ENCODE results near the gene PTPRD.

Gene PTPRD

GRCh38 chr9:10054456-10054855 is 558.3 kb downstream of the PTPRD start:
- no peak for DNase-seq (ENCODE audit: low read depth in 2 of 2)

- DNase-seq (ENCODE audit: low read depth in 2 of 2) = no peak
Measured at GRCh38 chr9:10052916-10053315, 559.9 kb downstream of the PTPRD start.

- DNase-seq (ENCODE audit: low read depth in 2 of 2) = no peak
Measured at GRCh38 chr9:10052181-10052580, 560.6 kb downstream of the PTPRD start.

GRCh38 chr9:10050016-10050415 is 562.8 kb downstream of the PTPRD start:
- no peak for DNase-seq (ENCODE audit: low read depth in 2 of 2)

DNA sequence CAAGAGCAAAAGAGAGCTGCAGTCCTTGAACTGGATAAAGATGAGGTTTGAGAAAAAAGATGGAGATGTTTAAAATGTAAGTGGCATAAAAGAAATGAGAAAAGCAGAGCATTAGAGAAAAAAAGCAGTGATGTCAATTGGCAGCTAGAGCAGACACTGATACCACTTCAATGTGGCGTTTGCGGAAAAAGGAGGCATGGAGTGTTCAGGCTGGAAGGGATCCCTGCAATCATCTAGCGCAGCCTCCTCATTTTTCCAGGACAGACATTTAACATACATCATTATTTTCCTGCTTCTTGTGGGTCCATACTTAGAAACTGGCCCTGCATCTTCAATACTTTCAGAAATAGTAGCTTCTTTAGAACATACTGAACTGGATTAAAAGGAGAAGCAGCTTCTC is 563.8 kb downstream of the PTPRD start:
- DNase-seq (ENCODE audit: low read depth in 2 of 2) = no peak

DNA sequence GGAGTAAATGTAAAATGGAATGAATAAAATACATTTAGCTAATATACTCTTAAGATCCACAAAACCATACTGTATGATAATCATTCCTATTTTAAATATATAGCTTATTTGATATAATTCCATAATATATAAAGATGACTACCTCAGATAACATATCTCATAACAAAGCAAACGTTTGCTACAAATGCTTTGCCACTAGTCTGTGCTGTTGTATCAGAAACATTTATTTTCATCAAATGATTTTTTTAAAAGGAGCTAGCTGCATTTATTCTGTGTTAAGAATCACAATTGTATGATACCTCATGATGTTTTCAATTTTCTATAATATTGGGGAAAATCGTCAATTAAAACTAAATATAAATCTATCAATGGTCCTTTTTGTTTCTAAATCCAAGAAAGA is 567.2 kb downstream of the PTPRD start:
- DNase-seq (ENCODE audit: low read depth in 2 of 2) = no peak

- DNase-seq (ENCODE audit: low read depth in 2 of 2) = no peak
Measured at GRCh38 chr9:10041726-10042229, 571.0 kb downstream of the PTPRD start.

- DNase-seq (ENCODE audit: low read depth in 2 of 2) = no peak
Measured at GRCh38 chr9:10036095-10036494, 576.7 kb downstream of the PTPRD start.

GRCh38 chr9:10032166-10032565 is 580.6 kb downstream of the PTPRD start:
- DNase-seq (ENCODE audit: low read depth in 2 of 2) = no peak

DNA sequence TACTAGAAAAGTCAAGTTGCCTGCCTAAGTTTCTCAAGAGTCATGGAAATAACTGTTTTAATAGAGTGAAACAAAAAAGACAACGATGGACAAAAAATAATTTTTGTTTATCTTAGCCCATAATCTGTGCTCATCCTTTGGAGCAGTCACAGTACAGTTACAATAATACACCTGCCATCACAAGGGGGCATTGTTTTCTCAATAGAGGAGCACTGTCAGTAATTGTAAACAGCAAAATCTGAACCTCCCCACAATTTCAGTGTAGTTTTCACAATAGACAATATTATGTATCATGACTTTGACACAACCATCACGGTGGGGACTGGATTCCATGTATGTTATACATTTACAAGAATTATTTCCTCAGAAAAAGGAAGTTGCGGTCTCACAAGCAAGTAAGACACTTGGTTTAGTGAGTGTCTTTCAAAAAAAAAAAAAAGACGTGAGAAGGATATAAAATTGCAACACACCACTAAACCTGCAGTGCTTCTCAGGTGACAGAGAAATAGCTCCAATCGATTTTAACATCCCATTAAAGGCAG is 586.3 kb downstream of the PTPRD start:
- DNase-seq (ENCODE audit: low read depth in 2 of 2) = no peak

DNA sequence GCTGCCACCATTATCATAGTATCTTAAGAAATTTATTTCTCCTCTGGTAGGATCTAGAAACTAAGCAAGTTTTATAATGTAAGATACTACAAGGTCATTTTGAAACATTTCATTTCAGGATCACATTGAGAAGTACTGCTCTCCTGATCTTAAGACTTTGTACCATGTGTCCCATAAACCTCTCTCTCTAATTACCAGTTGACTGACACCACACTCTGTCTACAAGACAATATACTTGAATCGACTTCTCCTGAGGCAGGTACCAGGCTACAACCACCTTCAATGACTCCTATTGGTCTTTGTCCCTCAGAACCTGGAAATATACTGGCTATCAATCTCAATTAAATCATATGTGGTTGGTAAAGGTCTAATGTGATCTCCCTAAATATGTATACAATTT is 597.0 kb downstream of the PTPRD start:
- DNase-seq (ENCODE audit: low read depth in 2 of 2) = no peak

GRCh38 chr9:10014889-10015288 is 597.9 kb downstream of the PTPRD start:
- no peak for DNase-seq (ENCODE audit: low read depth in 2 of 2)

DNA sequence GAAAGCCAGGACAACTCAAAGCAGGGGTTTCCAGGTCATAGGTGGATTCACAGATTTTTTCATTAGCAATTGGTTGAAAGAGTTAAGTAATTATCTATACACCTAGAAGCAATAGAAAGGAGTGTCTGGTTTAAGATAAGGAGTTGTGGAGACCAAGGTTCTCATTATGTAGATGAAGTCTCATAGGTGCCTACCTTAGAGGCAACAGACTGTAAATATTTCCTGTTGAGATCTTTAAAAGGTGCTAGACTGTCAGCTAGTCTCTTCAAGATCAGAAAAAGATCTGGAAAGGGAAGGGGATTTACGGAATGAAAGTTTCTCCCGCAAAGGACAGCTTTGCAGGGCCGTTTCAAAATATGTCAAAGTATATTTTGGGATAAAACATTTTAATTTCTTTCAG is 603.4 kb downstream of the PTPRD start:
- no peak for DNase-seq (ENCODE audit: low read depth in 2 of 2)

DNA sequence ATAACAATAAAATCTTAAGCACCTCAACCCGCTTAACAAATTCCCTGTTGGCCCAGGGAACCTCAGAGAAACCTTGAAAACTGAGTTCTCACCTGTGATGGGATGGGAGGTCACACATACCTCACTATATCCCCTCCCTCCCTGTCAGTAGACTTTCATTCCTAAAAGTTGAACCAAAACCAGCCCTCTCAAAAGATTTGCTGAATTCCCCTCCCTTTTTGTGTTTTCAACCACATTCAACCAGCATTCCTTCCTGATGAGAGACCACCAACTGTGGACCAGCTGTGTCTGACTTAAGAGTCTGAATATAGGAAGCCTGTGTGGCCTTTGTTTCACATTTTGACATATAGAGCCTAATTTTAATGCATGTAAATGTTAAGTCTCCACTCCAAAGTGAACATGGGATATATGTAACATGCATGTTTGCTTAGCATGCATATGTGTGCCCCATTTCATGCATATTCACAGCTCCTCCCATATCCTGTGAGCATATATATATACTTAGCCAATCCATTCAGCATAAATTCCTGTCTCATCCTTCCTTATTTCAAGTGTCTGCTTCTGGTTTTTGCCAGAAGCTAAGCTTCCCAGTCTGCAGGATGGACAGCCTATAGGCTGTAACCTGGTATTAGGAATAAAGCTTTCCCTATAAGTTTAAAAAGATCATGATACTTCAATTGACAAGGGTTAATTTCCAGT is 604.6 kb downstream of the PTPRD start:
- no peak for DNase-seq (ENCODE audit: low read depth in 2 of 2)

DNA sequence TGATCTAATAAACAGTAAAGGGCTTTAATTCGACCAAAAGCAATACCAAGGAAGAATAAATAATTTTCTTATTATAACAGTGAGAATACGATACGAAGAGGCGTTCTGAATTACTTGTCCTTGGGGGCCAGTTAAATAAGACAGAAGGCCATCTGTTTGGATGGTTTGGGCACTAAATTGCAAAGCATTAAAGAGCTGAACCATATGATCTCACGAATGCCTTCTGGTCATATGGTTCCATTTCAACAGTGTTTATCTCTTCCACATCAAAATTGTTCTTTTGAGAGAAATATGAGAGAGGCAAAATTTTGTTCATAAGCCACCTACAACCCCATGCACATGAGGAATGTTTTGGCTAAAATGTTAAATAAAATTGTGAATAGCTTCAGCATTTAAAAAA is 605.4 kb downstream of the PTPRD start:
- DNase-seq (ENCODE audit: low read depth in 2 of 2) = no peak

GRCh38 chr9:10005206-10005605 is 607.6 kb downstream of the PTPRD start:
- DNase-seq (ENCODE audit: low read depth in 2 of 2) = no peak

- no peak for DNase-seq (ENCODE audit: low read depth in 2 of 2)
Measured at GRCh38 chr9:10003047-10003446, 609.8 kb downstream of the PTPRD start.

DNA sequence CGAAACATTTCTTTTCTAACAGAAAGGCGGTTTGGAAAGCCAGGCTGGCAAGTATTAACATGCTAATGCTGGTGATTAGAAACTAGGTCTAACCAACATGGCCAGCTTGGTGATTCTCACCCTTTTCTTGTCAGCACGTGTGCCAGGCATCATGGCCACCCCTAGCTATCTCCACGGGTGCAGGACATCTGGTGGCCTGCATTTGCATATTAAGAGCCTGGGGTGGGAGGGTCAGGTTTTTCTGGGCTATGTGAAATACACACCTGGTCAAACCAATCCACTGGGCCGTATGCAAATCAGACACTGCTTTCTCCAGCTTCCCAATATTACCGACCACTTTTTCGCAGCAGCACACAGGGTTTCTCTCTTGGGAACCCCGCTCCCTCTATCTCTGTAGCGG is 612.1 kb downstream of the PTPRD start:
- no peak for DNase-seq (ENCODE audit: low read depth in 2 of 2)

DNA sequence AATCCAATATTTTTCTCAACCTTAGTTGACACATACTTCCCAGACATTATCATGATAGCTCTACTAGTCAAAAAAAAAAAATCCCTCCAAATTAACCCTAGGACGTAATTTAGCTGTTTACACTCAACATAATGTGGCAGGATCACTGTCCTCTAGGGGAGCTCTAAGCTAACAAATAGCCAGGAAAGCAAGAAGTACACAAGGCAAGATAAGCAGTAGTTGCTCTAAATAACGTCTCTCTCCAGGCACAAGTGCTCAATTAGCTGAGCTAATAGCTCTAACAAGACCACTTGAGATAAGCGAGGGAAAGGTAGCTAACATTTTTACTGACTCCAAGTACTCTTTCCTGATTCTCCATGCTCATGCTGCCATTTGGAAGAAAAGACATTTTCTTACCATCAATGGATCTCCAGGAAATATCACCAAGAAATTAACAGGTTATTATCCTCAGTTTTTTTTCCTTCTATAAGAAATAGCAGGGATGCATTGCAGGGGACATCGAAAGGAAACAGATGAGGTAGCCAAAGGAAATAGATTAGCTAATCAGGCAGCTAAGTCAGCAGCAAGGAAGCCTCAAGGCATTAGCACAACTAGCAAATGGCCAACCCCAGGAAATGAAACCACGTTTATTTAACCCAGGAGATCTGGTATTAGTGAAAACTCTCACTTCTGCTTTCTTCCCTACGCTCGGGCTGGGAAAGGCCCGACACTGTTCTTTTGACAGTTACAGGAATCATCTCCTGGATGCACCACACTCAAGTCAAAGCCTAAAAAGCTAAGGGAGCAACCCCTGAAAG is 614.1 kb downstream of the PTPRD start:
- no peak for DNase-seq (ENCODE audit: low read depth in 2 of 2)

GRCh38 chr9:9997585-9997984 is 615.2 kb downstream of the PTPRD start:
- no peak for DNase-seq (ENCODE audit: low read depth in 2 of 2)

- no peak for DNase-seq (ENCODE audit: low read depth in 2 of 2)
Measured at GRCh38 chr9:9996259-9996658, 616.5 kb downstream of the PTPRD start.

DNA sequence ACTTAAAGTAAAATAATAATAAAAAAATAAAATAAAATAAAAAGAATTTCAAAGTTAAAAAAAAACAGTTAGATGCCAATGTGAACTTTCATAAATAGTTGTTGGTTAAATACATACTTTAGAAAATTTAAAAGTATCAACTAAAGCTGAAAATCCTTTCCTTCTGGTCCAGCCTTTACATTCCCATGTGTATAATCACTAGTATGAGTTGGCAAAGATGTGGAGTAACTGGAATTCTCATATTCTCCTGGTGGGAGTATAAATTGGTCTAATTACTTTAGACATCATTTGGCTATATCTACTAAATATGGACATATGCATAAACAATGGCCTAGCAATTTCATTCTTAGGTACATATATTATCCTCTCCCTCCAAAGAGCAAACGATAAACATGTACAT is 619.9 kb downstream of the PTPRD start:
- no peak for DNase-seq (ENCODE audit: low read depth in 2 of 2)

GRCh38 chr9:9973062-9973461 is 639.7 kb downstream of the PTPRD start:
- no peak for DNase-seq (ENCODE audit: low read depth in 2 of 2)
